Measurements from ENCODE around the gene CPNE2. TPM values are rescaled to one million over a fixed set of nuclear protein-coding genes. Genes with fewer than 3 reads are reported as not detected.

CPNE2 gene
- total and polyA plus RNA-seq, 10 of the 15 experiments (the other 5 are each of a cell fraction or from before 2014, with no cell fraction given) = 3.1 to 22.1 (median 9.9) TPM

- no peak overlapping the region for H3K4me2 ChIP-seq (ENCODE audit: control insufficient read depth, insufficient read depth)
- no peak overlapping the region for H3K4me3 ChIP-seq
- FAIRE-seq (no peak), ATAC-seq (no peak), DNase-seq (ENCODE audit: low read depth, low spot score) (no peak)
- peaks cover 13% of the 10 kb centered on the region for H3K4me1 ChIP-seq (ENCODE audit: control insufficient read depth, insufficient read depth, low read length)
- SMC1A ChIA-PET (ENCODE audit: uncharacterized antibody, unreplicated experiment) = interaction anchor here (0.9 to 1.6 kb wide), 4 partner anchors 10 to 94 kb away, joined by 3 to 5 read pairs (median 4); no protein-coding TSS in a partner anchor
- intact Hi-C loops (cut with micrococcal nuclease; ENCODE audit: unreplicated experiment) (no loop called here), in situ Hi-C loops (cut with MboI) (no loop called here)
- BruUV-seq (replicated peaks) = no TSS peak
- H3K9me3 ChIP-seq (replicated peaks; ENCODE audit: control insufficient read depth, insufficient read depth, low read length) = no peaks in the 10 kb centered on the region
- 0 out of 4 replicates have a peak, but pooled peaks cover 0 to 3% of the 10 kb centered on the region in 2 experiments for H3K36me3 ChIP-seq (ENCODE audit: control insufficient read depth in 2 of 2, insufficient read depth in 2 of 2, low read length in 1 of 2)
- no peak overlapping the region for H3K9ac ChIP-seq (ENCODE audit: control insufficient read depth, insufficient read depth, low read length)
- peaks cover 70% of the 10 kb centered on the region for H3K79me2 ChIP-seq (ENCODE audit: control insufficient read depth, insufficient read depth, low read length)
- no peaks in the 10 kb centered on the region for H4K20me1 ChIP-seq (ENCODE audit: control insufficient read depth, insufficient read depth)
- CTCF ChIA-PET = interaction anchor here (0.6 kb wide), 1 partner anchor 106 kb away, joined by 3 read pairs; no protein-coding TSS in a partner anchor
- POLR2A ChIA-PET = interaction anchor here (0.7 to 1.5 kb wide), 5 partner anchors 9 to 52 kb away, joined by 3 to 7 read pairs (median 3); partner anchors contain the start of gene PSME3IP1
- no peak overlapping the region for H3K27ac ChIP-seq (ENCODE audit: control insufficient read depth, insufficient read depth)
- no peak overlapping the region for H2AFZ ChIP-seq (ENCODE audit: control insufficient read depth, low read depth, low read length)
- RAD21 ChIA-PET (ENCODE audit: unreplicated experiment) = interaction anchor here (1.4 kb wide), 1 partner anchor 83 kb away, joined by 4 read pairs; no protein-coding TSS in a partner anchor
- TF ChIP-seq, protein P1, sequence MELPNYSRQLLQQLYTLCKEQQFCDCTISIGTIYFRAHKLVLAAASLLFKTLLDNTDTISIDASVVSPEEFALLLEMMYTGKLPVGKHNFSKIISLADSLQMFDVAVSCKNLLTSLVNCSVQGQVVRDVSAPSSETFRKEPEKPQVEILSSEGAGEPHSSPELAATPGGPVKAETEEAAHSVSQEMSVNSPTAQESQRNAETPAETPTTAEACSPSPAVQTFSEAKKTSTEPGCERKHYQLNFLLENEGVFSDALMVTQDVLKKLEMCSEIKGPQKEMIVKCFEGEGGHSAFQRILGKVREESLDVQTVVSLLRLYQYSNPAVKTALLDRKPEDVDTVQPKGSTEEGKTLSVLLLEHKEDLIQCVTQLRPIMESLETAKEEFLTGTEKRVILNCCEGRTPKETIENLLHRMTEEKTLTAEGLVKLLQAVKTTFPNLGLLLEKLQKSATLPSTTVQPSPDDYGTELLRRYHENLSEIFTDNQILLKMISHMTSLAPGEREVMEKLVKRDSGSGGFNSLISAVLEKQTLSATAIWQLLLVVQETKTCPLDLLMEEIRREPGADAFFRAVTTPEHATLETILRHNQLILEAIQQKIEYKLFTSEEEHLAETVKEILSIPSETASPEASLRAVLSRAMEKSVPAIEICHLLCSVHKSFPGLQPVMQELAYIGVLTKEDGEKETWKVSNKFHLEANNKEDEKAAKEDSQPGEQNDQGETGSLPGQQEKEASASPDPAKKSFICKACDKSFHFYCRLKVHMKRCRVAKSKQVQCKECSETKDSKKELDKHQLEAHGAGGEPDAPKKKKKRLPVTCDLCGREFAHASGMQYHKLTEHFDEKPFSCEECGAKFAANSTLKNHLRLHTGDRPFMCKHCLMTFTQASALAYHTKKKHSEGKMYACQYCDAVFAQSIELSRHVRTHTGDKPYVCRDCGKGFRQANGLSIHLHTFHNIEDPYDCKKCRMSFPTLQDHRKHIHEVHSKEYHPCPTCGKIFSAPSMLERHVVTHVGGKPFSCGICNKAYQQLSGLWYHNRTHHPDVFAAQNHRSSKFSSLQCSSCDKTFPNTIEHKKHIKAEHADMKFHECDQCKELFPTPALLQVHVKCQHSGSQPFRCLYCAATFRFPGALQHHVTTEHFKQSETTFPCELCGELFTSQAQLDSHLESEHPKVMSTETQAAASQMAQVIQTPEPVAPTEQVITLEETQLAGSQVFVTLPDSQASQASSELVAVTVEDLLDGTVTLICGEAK (IDR thresholded peaks at IDR 0.05; ENCODE audit: borderline replicate concordance) = no peak
- no peaks in the 10 kb centered on the region for H3K27me3 ChIP-seq (replicated peaks in 1 of 2; ENCODE audit: control insufficient read depth in 2 of 2, insufficient read depth in 2 of 2, low read length in 1 of 2)
Observed at GRCh38 chr16:57194512-57194911, 102.1 kb downstream of the CPNE2 start.

DNA sequence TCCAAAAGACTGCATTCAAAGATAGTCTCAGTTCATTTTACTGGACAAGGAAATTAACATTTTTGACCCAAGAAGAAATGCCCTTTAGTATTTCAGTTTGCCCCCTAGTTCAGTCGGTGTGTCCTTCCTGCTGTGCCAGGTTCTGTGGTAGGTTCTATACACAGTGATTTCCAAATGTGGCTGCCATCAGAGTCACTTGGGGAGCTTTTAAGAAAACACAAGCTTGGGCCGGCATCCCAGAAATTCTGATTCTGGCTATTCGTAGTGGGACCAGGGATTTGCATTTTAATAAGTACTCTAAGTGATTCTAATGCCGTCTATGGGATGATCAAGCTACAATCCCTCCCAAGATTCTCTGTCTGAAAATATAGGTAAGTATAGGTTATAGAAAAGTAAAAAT, 103.9 kb downstream of the CPNE2 start:
- RAD21 ChIA-PET (ENCODE audit: unreplicated experiment) = no interaction called here
- no TSS peak for BruUV-seq (replicated peaks)
- in situ Hi-C loops (cut with MboI) (no loop called here), intact Hi-C loops (cut with micrococcal nuclease; ENCODE audit: unreplicated experiment) (no loop called here)
- 100% methylated on average over 4 of the region's 4 CpGs for WGBS (ENCODE audit: insufficient coverage, insufficient replicate concordance, low lambda C conversion rate, missing lambda C conversion rate)
- Histone ChIP-seq H3K27ac (ENCODE audit: control insufficient read depth, insufficient read depth) (no peak overlapping the region), H3K4me2 (ENCODE audit: control insufficient read depth, insufficient read depth) (no peak overlapping the region), H3K9me3 (replicated peaks; ENCODE audit: control insufficient read depth, insufficient read depth, low read length) (no peaks in the 10 kb centered on the region), H3K79me2 (ENCODE audit: control insufficient read depth, insufficient read depth, low read length) (peaks cover 53% of the 10 kb centered on the region), H4K20me1 (ENCODE audit: control insufficient read depth, insufficient read depth) (no peaks in the 10 kb centered on the region), H3K27me3 (replicated peaks in 1 of 2; ENCODE audit: control insufficient read depth in 2 of 2, insufficient read depth in 2 of 2, low read length in 1 of 2) (no peaks in the 10 kb centered on the region), H3K36me3 (ENCODE audit: control insufficient read depth in 2 of 2, insufficient read depth in 2 of 2, low read length in 1 of 2) (0 out of 4 replicates have a peak, but pooled peaks cover 0 to 3% of the 10 kb centered on the region in 2 experiments), H2AFZ (ENCODE audit: control insufficient read depth, low read depth, low read length) (no peak overlapping the region), H3K4me1 (ENCODE audit: control insufficient read depth, insufficient read depth, low read length) (peaks cover 13% of the 10 kb centered on the region), H3K4me3 (no peak overlapping the region), H3K9ac (ENCODE audit: control insufficient read depth, insufficient read depth, low read length) (no peak overlapping the region)
- ATAC-seq = no peak
- CTCF ChIA-PET = interaction anchor here (1.4 to 1.8 kb wide), 2 partner anchors 8 to 26 kb away, joined by 3 to 4 read pairs; no protein-coding TSS in a partner anchor
- no peak for FAIRE-seq
- POLR2A ChIA-PET = interaction anchor here (1.2 to 2.9 kb wide), 2 partner anchors 9 to 10 kb away, joined by 7 to 10 read pairs; partner anchors contain the start of genes PSME3IP1 and RSPRY1
- no peak for DNase-seq (ENCODE audit: low read depth, low spot score)
- SMC1A ChIA-PET (ENCODE audit: uncharacterized antibody, unreplicated experiment) = interaction anchor here (0.8 to 1.6 kb wide), 4 partner anchors 19 to 350 kb away, joined by 3 to 4 read pairs (median 3); no protein-coding TSS in a partner anchor
- TF ChIP-seq, protein P2, sequence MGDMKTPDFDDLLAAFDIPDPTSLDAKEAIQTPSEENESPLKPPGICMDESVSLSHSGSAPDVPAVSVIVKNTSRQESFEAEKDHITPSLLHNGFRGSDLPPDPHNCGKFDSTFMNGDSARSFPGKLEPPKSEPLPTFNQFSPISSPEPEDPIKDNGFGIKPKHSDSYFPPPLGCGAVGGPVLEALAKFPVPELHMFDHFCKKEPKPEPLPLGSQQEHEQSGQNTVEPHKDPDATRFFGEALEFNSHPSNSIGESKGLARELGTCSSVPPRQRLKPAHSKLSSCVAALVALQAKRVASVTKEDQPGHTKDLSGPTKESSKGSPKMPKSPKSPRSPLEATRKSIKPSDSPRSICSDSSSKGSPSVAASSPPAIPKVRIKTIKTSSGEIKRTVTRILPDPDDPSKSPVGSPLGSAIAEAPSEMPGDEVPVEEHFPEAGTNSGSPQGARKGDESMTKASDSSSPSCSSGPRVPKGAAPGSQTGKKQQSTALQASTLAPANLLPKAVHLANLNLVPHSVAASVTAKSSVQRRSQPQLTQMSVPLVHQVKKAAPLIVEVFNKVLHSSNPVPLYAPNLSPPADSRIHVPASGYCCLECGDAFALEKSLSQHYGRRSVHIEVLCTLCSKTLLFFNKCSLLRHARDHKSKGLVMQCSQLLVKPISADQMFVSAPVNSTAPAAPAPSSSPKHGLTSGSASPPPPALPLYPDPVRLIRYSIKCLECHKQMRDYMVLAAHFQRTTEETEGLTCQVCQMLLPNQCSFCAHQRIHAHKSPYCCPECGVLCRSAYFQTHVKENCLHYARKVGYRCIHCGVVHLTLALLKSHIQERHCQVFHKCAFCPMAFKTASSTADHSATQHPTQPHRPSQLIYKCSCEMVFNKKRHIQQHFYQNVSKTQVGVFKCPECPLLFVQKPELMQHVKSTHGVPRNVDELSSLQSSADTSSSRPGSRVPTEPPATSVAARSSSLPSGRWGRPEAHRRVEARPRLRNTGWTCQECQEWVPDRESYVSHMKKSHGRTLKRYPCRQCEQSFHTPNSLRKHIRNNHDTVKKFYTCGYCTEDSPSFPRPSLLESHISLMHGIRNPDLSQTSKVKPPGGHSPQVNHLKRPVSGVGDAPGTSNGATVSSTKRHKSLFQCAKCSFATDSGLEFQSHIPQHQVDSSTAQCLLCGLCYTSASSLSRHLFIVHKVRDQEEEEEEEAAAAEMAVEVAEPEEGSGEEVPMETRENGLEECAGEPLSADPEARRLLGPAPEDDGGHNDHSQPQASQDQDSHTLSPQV (IDR thresholded peaks at IDR 0.05) = no peak
- no peak for TF ChIP-seq POLR2AphosphoS5 (IDR thresholded peaks at IDR 0.05; ENCODE audit: low read length)
- TF ChIP-seq, protein P3, sequence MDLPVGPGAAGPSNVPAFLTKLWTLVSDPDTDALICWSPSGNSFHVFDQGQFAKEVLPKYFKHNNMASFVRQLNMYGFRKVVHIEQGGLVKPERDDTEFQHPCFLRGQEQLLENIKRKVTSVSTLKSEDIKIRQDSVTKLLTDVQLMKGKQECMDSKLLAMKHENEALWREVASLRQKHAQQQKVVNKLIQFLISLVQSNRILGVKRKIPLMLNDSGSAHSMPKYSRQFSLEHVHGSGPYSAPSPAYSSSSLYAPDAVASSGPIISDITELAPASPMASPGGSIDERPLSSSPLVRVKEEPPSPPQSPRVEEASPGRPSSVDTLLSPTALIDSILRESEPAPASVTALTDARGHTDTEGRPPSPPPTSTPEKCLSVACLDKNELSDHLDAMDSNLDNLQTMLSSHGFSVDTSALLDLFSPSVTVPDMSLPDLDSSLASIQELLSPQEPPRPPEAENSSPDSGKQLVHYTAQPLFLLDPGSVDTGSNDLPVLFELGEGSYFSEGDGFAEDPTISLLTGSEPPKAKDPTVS (IDR thresholded peaks at IDR 0.05; ENCODE audit: low read depth, low read length) = no peak
- no peak for TF ChIP-seq CBFB (IDR thresholded peaks at IDR 0.05; ENCODE audit: low read depth)
- TF ChIP-seq GABPA (IDR thresholded peaks at IDR 0.05; ENCODE audit: low read depth) = no peak
